OCI-LY3 (cell line): ENCODE results near the gene SULF2.

Source experiments
- CTCF ChIP-seq: fragments of 200-600, 300-600 bp; sonication (generic); IDR thresholded peaks from 2 replicates; pipeline ENCODE4 v1.5.1; 2014; ENCODE audit warnings: antibody characterized with exemption, low read length, low read depth
- EZH2phosphoT487 ChIP-seq: fragments of 200-600 bp; shearing (Covaris generic); IDR thresholded peaks from 2 replicates; pipeline ENCODE4 v1.6.1; 2018; ENCODE audit warnings: antibody characterized with exemption, mixed run types, low read depth

- no peak for TF ChIP-seq CTCF
- no peak for TF ChIP-seq EZH2phosphoT487
These were observed 129.6 kb downstream of the SULF2 start for GRCh38 chr20:47655635-47656034.
